HG03565 (cell line): ENCODE measurements around the gene CSF3.
A peak's percentile ranks its signal among the peaks of the same experiment; 100 is the strongest.

Experiments used
- ATAC-seq: cut with Tn5 transposase; IDR thresholded peaks from one replicate; pipeline ENCODE4 v1.9.1; 2021; ENCODE audit warnings: mild to moderate bottlenecking, moderate library complexity; ENCODE audit not compliant: unreplicated experiment

The CSF3 gene

DNA sequence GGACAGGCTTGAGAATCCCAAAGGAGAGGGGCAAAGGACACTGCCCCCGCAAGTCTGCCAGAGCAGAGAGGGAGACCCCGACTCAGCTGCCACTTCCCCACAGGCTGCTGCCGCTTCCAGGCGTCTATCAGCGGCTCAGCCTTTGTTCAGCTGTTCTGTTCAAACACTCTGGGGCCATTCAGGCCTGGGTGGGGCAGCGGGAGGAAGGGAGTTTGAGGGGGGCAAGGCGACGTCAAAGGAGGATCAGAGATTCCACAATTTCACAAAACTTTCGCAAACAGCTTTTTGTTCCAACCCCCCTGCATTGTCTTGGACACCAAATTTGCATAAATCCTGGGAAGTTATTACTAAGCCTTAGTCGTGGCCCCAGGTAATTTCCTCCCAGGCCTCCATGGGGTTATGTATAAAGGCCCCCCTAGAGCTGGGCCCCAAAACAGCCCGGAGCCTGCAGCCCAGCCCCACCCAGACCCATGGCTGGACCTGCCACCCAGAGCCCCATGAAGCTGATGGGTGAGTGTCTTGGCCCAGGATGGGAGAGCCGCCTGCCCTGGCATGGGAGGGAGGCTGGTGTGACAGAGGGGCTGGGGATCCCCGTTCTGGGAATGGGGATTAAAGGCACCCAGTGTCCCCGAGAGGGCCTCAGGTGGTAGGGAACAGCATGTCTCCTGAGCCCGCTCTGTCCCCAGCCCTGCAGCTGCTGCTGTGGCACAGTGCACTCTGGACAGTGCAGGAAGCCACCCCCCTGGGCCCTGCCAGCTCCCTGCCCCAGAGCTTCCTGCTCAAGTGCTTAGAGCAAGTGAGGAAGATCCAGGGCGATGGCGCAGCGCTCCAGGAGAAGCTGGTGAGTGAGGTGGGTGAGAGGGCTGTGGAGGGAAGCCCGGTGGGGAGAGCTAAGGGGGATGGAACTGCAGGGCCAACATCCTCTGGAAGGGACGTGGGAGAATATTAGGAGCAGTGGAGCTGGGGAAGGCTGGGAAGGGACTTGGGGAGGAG is at the start of gene CSF3:
Gene CSF3, plus strand, starts transcription at position 436 of the 993 bp plus-strand sequence. Its CDS starts 35 bp downstream, at position 471.
- ATAC-seq, result no peak

DNA sequence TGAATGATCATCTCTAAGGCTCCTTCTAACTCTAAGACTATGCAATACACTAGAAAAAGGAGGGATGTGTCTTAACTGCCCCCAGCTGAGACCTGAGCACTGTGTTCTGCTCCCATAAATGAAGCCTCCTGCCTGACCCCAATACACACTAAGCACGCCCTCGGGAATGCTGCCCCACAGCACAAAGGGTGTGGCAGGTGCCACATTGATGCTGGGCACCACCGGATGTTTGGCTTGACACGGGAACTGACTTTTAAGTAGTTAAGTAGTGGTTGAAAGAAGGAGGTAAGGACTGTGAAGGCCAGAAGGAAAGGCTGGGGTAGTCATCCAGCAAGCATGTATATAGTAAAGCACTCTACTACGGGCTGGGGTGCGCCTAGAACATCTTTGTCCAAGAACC is 48.5 kb upstream of the CSF3 start:
- no peak for ATAC-seq

DNA sequence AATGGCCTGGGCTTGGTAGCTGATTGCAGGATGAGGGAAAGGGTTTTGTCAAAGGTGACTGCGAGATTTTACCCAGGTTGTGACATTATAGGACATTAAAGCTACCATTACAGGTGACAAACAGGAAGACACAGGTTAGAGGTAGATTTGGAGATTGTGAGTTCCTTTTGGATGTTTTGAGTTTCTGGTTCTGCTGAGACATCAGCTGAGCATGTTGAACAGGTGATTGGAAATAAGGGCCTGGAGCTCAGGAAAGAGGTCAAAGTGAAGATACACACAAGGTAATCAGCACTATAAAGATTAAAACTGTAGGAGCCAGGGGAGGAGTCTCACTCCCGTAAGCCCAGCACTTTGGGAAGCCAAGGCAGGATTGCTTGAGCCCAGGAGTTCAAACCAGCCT is 46.5 kb upstream of the CSF3 start:
- no peak for ATAC-seq

DNA sequence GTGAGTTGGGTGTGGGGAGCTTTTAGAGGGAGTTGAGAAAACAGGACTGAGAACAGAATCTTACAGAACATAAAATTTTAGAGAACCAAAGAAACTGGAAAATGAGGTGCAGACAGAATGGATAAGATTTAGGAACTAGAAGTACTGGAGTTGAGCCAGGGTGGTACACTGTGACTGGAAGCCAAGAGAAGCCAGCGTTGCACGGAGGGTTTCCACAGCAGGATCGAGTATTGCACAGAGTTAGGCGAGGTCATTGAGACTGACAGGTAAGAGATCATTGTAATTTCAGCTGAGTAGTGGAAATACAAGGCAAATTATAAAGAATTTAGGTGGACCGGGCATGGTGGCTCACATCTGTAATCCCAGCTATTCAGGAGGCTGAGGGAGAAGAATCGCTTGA is 45.9 kb upstream of the CSF3 start:
- no peak for ATAC-seq

GRCh38 chr17:39970157-39970692 is 45.0 kb upstream of the CSF3 start:
- ATAC-seq, result no peak

DNA sequence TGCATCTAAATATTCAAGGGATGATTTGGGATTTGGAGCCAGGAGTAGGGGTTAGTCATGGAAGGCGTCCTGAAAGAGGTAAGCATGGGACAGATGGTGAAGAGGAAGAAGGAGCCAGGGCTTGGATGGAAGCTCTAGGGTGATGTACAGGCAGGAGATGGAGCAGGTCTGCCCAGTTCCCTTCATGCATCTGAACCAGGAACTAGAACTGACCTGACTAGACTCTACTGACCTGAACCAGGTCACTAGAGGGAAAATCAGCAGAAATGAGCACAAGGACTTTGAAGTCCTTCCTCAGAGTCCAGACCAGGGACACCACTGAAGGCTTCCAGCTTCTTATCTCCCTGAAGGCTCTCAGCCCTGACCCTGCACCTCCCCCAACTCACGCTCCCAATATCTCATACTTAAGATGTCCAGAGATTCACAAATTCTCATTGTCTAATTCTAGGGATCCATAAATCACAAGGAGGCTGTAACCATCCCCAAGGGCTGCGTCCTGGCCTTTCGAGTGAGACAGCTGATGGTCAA is 44.1 kb upstream of the CSF3 start:
- ATAC-seq, result no peak

DNA sequence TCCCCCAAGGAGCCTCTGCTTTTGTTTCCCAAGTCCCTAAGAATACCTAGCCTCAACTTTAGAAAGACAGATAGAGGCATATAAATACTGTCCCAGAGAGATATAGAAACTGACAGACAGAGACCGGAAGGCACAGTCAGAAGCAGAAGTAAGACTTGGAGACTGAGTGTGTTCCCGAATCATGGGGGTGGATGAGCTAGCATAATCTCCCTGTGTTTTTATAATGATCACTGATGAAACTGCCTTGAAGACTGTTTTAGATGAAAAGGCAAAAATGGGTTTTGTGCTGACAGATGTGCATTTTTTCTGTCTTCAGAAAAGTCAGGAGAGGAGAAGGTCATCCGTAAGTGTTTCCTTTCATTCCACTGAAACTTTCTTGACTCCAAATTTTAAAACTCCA is 43.0 kb upstream of the CSF3 start:
- ATAC-seq, result no peak

- no peak for ATAC-seq
These were observed 41.7 kb upstream of the CSF3 start for GRCh38 chr17:39973496-39973895.

DNA sequence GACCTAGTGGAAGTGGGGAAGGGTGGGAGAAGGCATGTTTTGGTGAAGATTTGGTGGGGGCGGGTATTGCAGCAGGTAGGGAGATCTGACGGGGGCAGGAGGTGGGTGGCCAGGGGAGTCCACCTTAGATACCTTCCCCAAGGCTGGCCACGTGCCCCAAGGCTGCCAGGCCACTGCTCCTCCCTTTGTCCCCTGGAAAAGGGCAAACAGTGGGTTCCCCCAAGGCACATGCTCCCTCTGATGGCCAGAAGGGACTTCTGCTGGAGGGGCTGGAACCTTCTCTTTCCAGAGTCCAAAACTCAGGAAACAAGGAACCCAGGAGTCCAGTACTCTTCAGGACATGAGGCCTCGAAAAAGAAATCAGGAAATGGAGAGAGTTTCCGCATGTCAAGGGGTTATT is 40.8 kb upstream of the CSF3 start:
- no peak for ATAC-seq

- ATAC-seq, result no peak
These were observed 39.4 kb upstream of the CSF3 start for GRCh38 chr17:39975801-39976200.

DNA sequence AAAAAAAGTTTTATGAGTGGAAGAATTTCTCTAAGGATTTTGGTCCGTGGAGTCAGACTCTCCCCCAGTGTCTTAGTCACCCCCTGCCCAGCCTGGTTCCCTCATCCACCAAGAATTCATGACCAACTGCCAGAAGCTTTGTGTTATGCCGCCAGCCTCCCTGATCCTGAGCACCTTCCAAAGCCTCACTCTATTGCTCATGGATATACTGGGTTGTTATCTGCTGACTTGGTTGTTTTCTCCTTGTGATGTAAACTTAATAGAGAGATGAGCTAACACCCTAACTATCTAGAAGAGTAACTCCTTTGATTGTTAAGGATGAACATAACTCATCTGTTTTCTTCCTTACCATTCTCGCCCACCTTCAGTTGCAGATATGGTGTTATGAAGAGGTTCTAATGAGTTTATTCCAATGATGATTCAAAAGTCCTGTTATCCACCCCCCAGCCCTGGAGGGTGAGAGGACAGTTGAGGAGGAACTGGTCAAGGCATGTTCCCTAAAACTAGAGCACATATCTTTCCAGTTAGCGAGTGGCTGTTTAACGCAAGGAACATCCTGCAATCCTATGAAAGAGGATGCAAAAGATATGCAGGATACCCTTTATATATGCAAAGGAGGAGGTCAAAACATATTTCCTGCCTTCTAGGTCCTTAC is 36.1 kb upstream of the CSF3 start:
- ATAC-seq, result no peak

DNA sequence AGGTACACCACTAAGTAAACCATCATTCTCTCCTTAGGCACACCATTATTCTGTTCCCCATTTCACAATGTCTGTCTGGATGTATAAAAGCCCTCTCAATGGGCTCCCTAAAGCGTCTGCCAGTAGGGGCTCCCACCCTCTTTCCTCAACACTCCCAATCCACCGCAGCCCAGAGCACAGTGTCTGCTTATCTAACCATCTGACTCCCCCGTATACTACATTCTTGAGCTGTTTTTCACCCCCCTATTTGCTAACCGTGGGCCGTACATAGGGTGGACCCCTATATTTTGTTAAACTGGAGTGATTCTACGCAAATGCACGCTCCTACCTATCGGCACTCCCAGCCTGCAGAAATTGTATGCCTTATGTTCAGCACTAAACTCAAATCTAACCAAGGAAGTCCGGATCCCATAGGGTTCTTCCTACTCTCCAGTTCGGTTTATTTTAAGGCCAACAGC is 35.3 kb upstream of the CSF3 start:
- no peak for ATAC-seq

DNA sequence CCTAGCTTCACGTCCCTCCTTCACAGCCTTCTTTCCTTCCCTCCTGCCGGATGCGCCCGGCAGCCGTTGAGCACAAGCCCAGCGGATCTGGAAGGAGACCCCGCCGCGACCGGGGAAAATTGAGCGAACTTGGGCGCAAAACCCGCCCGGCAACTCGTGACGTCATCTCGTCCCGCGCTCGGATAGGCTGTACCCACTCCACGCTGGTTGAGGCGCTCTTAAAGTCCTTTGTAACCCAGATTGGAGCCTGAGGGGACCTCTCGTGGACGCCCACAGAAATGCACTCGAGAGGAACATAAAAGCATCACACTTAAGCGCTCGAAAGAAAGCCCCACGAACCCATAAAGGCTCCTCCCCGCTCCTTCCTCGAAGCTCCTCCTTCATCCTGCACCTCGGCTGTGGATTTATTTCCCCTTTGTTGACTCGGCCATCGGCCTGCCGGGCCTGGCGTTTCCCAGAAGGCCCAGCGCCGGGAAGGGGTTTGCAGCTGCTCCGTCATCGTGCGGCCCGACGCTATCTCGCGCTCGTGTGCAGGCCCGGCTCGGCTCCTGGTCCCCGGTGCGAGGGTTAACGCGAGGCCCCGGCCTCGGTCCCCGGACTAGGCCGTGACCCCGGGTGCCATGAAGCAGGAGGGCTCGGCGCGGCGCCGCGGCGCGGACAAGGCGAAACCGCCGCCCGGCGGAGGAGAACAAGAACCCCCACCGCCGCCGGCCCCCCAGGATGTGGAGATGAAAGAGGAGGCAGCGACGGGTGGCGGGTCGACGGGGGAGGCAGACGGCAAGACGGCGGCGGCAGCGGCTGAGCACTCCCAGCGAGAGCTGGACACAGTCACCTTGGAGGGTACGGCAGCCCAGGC is 34.7 kb upstream of the CSF3 start, which contains the start of gene PSMD3:
Gene PSMD3, plus strand, starts transcription at position 457 of the 856 bp plus-strand sequence. Its CDS starts 164 bp downstream, at position 621.
- ATAC-seq, result peak; percentile 82

DNA sequence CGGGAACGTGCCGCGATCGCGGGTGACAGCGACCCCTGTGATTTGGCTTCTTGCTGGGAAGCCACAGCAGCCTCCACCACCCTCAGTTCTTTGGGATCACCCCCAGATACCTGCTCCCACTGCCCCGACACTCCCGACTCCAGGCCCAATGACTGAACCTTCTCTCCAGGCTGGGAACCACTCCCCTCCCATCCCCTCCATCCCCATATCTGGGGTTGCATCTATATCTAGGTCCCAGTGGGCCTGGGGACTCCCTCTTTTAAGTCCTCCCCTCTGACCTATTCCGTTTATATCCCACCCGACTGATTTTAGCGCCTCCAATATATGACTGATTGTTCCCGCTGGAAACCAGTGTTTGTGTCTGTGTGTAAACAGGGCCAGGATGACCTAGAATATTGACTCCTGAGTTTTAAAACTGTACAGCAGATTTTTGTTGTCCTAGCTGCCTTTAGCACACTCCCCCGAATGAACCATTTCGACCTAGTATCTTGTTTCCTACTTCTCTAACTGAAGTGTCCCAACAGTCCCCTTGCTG is 34.0 kb upstream of the CSF3 start:
- ATAC-seq, result no peak

DNA sequence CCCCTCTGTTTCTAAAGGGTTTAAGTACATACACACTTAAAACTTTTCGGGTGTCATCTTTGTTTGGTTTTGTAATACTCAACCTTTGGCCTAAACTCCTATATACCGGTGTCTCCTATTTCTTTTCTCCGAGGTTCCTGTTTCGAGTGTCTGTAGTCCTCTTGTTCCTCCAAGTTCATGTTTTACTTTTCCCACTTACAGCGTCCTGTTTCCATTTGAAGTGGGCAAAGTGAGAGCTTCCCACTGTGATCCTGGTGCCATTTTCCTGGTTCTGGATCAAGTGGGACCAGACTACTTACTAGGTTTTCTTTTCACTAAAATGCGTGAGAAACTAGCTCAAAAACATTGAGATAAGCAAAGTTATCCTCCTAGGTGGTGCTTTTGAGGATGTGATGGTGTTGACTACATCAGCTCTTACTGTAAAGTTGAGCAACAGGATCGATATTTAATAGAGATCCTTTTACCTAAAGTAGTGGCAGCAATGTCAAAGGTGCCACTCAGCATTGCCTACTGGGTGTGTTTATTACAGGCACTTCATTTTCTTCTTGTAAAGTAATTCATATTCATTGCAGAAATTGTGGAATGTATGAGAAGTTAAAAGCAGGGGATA is 33.4 kb upstream of the CSF3 start:
- no peak for ATAC-seq

DNA sequence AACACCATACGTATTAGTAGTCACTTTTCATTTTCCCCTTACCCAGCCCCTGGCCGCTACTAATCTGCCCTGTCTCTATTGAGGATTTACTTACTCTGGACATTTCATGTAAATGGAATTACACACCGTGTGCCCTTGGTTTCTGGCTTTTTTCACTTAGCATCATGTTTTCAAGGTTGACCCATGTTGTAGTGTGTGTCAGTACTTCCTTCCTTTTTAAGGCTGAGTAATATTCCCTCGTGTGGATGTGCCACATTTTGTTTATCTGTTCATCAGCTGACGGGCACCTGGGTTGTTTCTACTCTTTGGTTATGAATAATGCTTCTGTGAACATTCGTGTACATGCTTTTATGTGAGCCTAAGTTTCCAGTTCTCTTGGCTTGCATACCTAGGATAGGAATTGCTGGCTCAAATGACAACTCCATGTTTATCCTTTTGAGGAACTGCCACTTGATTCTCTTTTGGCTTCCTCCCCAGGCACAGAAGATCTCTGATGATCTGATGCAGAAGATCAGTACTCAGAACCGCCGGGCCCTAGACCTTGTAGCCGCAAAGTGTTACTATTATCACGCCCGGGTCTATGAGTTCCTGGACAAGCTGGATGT is 26.9 kb upstream of the CSF3 start:
- no peak for ATAC-seq

- ATAC-seq, result no peak
These were observed 20.8 kb upstream of the CSF3 start for GRCh38 chr17:39994448-39994847.

DNA sequence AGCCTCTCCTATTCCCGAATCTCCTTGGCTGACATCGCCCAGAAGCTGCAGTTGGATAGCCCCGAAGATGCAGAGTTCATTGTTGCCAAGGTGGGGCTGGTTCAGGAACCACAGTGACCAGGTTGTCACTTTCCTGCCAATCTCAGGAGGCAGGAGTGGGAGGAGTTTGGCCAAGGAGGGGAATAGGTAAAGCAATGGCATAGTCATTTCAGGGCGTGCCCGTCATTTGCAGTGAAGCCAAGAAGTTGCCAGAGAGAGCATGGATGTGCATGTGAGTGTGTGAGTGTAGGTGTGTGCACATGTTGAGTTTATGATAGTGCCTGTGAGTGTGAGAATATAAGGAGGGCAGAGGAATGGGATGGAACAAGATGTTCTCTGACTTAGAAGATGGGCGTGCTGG is 19.8 kb upstream of the CSF3 start:
- no peak for ATAC-seq

- ATAC-seq, result no peak
These were observed 19.1 kb upstream of the CSF3 start for GRCh38 chr17:39996162-39996561.
